ENCODE measurements around the gene HLA-DRB5.

HLA-DRB5 gene

DNA sequence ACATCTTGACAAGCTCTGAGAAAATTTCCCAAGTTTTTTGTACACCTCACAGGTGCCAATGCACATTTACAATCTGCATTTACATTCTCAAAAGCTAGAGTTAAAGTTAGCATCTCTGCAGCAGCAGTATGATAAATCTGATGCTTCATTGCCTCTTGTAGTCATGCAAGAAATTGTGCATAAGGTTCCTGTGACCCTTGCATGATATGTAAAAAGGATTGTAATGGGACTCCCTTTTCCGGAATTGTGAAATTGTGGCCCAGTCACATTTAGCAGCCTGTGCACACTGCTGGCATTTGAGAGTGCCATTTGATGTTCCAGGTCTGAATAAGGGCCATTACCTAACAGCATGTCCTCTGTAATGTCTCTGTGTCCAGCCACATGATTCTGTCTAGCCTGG lies 35.4 kb upstream of the HLA-DRB5 start:
- no peaks in the 10 kb centered on the region for H3K36me3 ChIP-seq (ENCODE audit: insufficient read depth, insufficient read length, low read length)
- no peak overlapping the region for H3K4me3 ChIP-seq (ENCODE audit: insufficient read length, low read depth)
- H3K27me3 ChIP-seq (ENCODE audit: insufficient read depth, insufficient read length): no peaks in the 10 kb centered on the region
- H3K4me1 ChIP-seq (ENCODE audit: insufficient read depth, insufficient read length): no peaks in the 10 kb centered on the region
- no peaks in the 10 kb centered on the region for H3K9me3 ChIP-seq (ENCODE audit: insufficient read depth, low read length)
- no peak for DNase-seq (ENCODE audit: low read depth, low spot score)
- TF ChIP-seq ZNF274 (IDR thresholded peaks at IDR 0.05; ENCODE audit: low read depth, low read length) (no peak), YY1 (IDR thresholded peaks at IDR 0.05; ENCODE audit: insufficient read depth, insufficient read length) (no peak), SUZ12 (IDR thresholded peaks at IDR 0.05; ENCODE audit: extremely low read depth, insufficient read depth, insufficient read length) (no peak)
- H3K9ac ChIP-seq (ENCODE audit: insufficient read length, low read depth): no peak overlapping the region

DNA sequence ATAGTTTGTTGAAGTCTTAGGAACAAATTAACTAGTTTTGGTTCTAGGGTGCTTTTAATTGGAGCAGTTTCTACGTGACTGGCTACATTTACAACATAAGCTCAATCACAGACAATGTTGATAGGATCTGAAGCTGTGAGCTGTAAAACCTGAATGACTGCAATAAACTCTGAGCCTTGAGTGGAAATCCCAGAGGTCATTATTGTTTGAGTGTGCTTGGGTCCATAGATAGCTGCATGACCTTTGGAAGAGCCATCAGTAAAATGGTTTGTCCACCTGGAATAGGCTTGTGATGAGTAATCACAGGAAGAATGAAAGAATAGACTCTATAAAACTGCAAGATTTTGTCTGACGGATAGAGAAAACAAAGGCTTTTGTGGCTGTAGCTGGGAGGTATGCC lies 32.9 kb upstream of the HLA-DRB5 start:
- no peaks in the 10 kb centered on the region for H3K36me3 ChIP-seq (ENCODE audit: insufficient read depth, insufficient read length, low read length)
- H3K9me3 ChIP-seq (ENCODE audit: insufficient read depth, low read length): no peaks in the 10 kb centered on the region
- no peak for DNase-seq (ENCODE audit: low read depth, low spot score)
- H3K27me3 ChIP-seq (ENCODE audit: insufficient read depth, insufficient read length): no peaks in the 10 kb centered on the region
- TF ChIP-seq SUZ12 (IDR thresholded peaks at IDR 0.05; ENCODE audit: extremely low read depth, insufficient read depth, insufficient read length) (no peak), YY1 (IDR thresholded peaks at IDR 0.05; ENCODE audit: insufficient read depth, insufficient read length) (no peak), ZNF274 (IDR thresholded peaks at IDR 0.05; ENCODE audit: low read depth, low read length) (no peak)
- H3K9ac ChIP-seq (ENCODE audit: insufficient read length, low read depth): no peak overlapping the region
- H3K4me3 ChIP-seq (ENCODE audit: insufficient read length, low read depth): no peak overlapping the region
- no peaks in the 10 kb centered on the region for H3K4me1 ChIP-seq (ENCODE audit: insufficient read depth, insufficient read length)

DNA sequence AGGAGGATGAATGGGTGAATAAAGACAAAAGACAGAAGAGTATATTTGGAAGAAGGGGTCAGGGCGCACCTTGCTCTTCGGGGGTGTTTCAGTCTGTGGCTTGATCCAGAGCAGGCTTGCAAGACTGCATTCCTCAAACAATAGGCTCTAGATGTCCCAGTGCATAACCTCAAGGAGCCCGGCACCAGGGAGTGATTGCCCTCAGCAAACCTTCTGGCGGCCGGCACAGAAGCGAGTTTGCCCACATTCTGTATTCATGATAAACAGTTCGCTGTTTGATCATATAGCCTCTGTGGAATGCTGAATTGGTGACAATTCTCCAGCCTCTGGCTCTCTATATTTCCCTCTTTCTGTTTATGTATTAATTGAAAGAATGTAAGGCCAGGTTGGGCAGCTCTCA lies 29.7 kb upstream of the HLA-DRB5 start:
- no peak for TF ChIP-seq YY1 (IDR thresholded peaks at IDR 0.05; ENCODE audit: insufficient read depth, insufficient read length)
- no peak for TF ChIP-seq ZNF274 (IDR thresholded peaks at IDR 0.05; ENCODE audit: low read depth, low read length)
- TF ChIP-seq SUZ12 (IDR thresholded peaks at IDR 0.05; ENCODE audit: extremely low read depth, insufficient read depth, insufficient read length): no peak

DNA sequence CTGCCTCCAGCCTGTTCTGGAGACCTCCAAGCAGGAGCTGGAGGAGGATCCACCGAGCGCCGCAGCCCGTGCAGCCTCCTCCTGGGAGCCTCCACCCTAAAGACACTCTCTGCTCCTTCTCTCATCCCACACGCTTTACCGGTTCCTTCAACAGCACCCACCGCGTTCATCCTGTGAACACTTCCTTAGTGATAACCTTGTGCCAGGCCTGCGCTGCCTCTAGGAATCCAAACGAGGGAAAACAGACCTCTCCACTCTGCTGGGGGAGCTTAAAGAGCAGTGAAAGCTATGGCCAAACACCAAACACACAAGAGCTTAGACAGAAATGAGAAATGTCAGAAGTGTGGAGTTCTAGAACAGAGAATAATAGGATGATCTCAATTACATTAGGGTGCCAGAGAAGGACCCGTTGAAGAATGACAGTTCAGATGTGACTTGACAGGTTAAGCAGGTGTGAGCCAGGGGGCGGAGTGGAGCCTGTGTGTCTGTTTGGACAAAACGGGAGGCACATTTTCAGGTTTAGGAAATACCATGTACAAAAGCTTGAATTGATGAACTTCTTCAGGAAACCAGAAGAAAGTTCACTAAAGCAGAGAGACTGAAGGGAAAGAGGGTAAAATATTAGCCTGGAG lies 28.5 kb upstream of the HLA-DRB5 start:
- Histone ChIP-seq H3K9ac (ENCODE audit: insufficient read length, low read depth) (no peak overlapping the region), H3K27me3 (ENCODE audit: insufficient read depth, insufficient read length) (no peaks in the 10 kb centered on the region), H3K36me3 (ENCODE audit: insufficient read depth, insufficient read length, low read length) (no peaks in the 10 kb centered on the region), H3K4me1 (ENCODE audit: insufficient read depth, insufficient read length) (no peaks in the 10 kb centered on the region), H3K4me3 (ENCODE audit: insufficient read length, low read depth) (no peak overlapping the region), H3K9me3 (ENCODE audit: insufficient read depth, low read length) (no peaks in the 10 kb centered on the region)
- peak; percentile 3 for DNase-seq (ENCODE audit: low read depth, low spot score)
- TF ChIP-seq YY1 (IDR thresholded peaks at IDR 0.05; ENCODE audit: insufficient read depth, insufficient read length) (no peak), ZNF274 (IDR thresholded peaks at IDR 0.05; ENCODE audit: low read depth, low read length) (no peak), SUZ12 (IDR thresholded peaks at IDR 0.05; ENCODE audit: extremely low read depth, insufficient read depth, insufficient read length) (no peak)

More for the DNA sequence above, 29.7 kb upstream of the HLA-DRB5 start:
- H3K4me1 ChIP-seq (ENCODE audit: insufficient read depth, insufficient read length): no peaks in the 10 kb centered on the region
- H3K4me3 ChIP-seq (ENCODE audit: insufficient read length, low read depth): no peak overlapping the region
- DNase-seq (ENCODE audit: low read depth, low spot score): no peak
- H3K9me3 ChIP-seq (ENCODE audit: insufficient read depth, low read length): no peaks in the 10 kb centered on the region
- no peaks in the 10 kb centered on the region for H3K27me3 ChIP-seq (ENCODE audit: insufficient read depth, insufficient read length)
- no peak overlapping the region for H3K9ac ChIP-seq (ENCODE audit: insufficient read length, low read depth)
- no peaks in the 10 kb centered on the region for H3K36me3 ChIP-seq (ENCODE audit: insufficient read depth, insufficient read length, low read length)

DNA sequence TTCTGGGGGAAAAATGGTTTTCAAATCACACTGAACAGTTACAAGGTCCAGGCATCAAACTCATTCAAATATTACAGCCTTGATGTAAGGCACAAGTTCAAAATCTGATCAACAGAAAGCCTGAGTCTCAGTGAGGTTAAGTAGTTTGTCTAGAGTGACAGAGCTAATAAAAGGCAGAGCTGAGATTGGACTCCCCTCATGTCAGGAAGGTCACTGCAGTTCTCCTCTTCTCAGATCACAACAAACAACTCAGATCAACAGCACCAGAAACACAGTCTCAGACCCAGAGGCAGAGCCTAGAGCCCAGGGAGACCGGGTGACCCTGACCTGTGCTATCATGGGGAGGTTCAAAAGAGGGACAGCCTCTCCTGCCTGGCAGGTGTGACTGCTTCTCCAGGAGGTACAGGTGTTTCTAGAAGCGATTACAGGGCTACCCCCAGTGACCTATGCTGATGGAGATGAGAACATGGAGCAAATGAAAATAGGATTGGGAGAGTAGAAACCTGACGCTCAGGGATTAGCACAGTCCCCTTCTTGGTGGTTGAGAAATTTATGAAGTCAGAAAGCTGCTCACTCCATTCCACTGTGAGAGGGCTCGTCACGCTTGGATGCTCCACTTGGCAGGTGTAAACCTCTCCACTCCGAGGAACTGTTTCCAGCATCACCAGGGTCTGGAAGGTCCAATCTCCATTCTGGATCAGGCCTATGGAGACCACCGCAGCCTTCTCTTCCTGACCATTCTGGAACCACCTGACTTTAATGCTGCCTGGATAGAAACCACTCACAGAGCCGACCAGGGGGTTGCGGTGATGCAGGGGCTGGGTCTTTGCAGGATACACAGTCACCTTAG lies 24.3 kb upstream of the HLA-DRB5 start:
- Histone ChIP-seq H3K27me3 (ENCODE audit: insufficient read depth, insufficient read length) (no peaks in the 10 kb centered on the region), H3K36me3 (ENCODE audit: insufficient read depth, insufficient read length, low read length) (no peaks in the 10 kb centered on the region), H3K4me1 (ENCODE audit: insufficient read depth, insufficient read length) (no peaks in the 10 kb centered on the region), H3K4me3 (ENCODE audit: insufficient read length, low read depth) (no peak overlapping the region), H3K9me3 (ENCODE audit: insufficient read depth, low read length) (no peaks in the 10 kb centered on the region), H3K9ac (ENCODE audit: insufficient read length, low read depth) (no peak overlapping the region)
- TF ChIP-seq SUZ12 (IDR thresholded peaks at IDR 0.05; ENCODE audit: extremely low read depth, insufficient read depth, insufficient read length) (no peak), YY1 (IDR thresholded peaks at IDR 0.05; ENCODE audit: insufficient read depth, insufficient read length) (no peak), ZNF274 (IDR thresholded peaks at IDR 0.05; ENCODE audit: low read depth, low read length) (no peak)
- DNase-seq (ENCODE audit: low read depth, low spot score): no peak

DNA sequence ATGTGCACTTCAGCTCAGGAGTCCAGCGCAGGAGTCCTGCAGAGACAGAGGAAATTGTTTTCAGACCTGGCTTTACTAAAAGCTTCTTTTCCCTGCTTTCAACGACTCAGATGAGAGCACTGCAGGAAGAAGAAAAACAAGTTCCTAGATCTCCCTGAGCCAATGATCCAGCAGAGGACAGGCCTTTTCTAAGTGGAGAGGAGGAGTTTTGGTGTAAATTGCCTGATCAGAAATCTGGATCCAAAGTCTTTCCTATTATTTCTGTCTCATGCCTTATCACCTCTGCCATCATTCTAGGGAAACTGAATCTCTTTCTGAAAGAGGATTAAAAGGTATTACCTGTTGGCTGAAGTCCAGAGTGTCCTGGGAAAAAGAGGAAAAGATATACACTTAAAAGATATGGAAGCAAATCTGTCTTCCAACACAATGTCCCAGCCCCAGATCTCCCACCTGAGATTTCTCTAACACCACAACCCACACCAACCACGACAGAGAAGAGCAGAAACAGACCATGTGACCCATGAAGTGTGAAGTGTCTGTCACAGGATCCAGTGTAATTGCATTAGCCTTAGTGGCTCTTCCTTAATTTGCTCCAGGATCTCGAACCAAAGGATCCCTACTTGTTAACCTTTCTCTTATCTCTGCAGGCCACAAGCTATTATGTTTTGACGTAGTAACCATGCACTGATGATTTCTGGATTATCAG lies 23.1 kb upstream of the HLA-DRB5 start:
- H3K4me3 ChIP-seq (ENCODE audit: insufficient read length, low read depth): no peak overlapping the region
- no peaks in the 10 kb centered on the region for H3K4me1 ChIP-seq (ENCODE audit: insufficient read depth, insufficient read length)
- H3K9me3 ChIP-seq (ENCODE audit: insufficient read depth, low read length): no peaks in the 10 kb centered on the region
- DNase-seq (ENCODE audit: low read depth, low spot score): no peak
- no peaks in the 10 kb centered on the region for H3K27me3 ChIP-seq (ENCODE audit: insufficient read depth, insufficient read length)
- TF ChIP-seq YY1 (IDR thresholded peaks at IDR 0.05; ENCODE audit: insufficient read depth, insufficient read length) (no peak), SUZ12 (IDR thresholded peaks at IDR 0.05; ENCODE audit: extremely low read depth, insufficient read depth, insufficient read length) (no peak), ZNF274 (IDR thresholded peaks at IDR 0.05; ENCODE audit: low read depth, low read length) (no peak)
- H3K36me3 ChIP-seq (ENCODE audit: insufficient read depth, insufficient read length, low read length): no peaks in the 10 kb centered on the region
- H3K9ac ChIP-seq (ENCODE audit: insufficient read length, low read depth): no peak overlapping the region

DNA sequence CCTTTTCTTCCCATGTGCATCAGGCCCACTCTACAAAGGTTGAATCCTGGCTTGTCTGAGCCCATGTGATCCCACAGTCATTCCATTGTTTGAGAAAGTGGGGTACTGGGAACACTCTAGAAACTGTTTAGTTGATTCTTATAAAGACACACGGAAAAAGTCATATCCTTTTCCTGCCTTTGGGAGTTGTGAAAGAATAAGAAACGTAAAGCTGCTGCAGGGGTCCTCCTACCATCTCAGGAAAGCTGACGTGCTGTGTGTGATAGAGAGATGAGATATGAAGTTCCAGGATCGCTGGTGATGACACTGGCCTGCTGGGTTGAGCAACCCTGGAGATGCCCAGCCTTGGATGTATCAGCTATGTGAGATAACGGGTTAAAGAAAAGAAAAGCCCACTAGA lies 21.3 kb upstream of the HLA-DRB5 start:
- Histone ChIP-seq H3K4me3 (ENCODE audit: insufficient read length, low read depth) (no peak overlapping the region), H3K9ac (ENCODE audit: insufficient read length, low read depth) (no peak overlapping the region), H3K27me3 (ENCODE audit: insufficient read depth, insufficient read length) (no peaks in the 10 kb centered on the region), H3K9me3 (ENCODE audit: insufficient read depth, low read length) (no peaks in the 10 kb centered on the region), H3K4me1 (ENCODE audit: insufficient read depth, insufficient read length) (no peaks in the 10 kb centered on the region), H3K36me3 (ENCODE audit: insufficient read depth, insufficient read length, low read length) (no peaks in the 10 kb centered on the region)
- TF ChIP-seq YY1 (IDR thresholded peaks at IDR 0.05; ENCODE audit: insufficient read depth, insufficient read length): no peak
- TF ChIP-seq SUZ12 (IDR thresholded peaks at IDR 0.05; ENCODE audit: extremely low read depth, insufficient read depth, insufficient read length): no peak
- no peak for TF ChIP-seq ZNF274 (IDR thresholded peaks at IDR 0.05; ENCODE audit: low read depth, low read length)
- DNase-seq (ENCODE audit: low read depth, low spot score): no peak

Data from NT2/D1 (cell line).